GM19468 (cell line): ENCODE data around the gene ZC3H14.

Experiments
- ATAC-seq: cut with Tn5 transposase; IDR thresholded peaks from one replicate; pipeline ENCODE4 v1.9.1; 2021; ENCODE audit warnings: mild to moderate bottlenecking, moderate library complexity, moderate number of reproducible peaks; ENCODE audit not compliant: unreplicated experiment; ENCODE audit errors: extremely low read depth

The ZC3H14 gene

GRCh38 chr14:88551094-88551870, 11.6 kb upstream of the ZC3H14 start:
- ATAC-seq, result no peak

GRCh38 chr14:88551980-88552431, 10.8 kb upstream of the ZC3H14 start:
- no peak for ATAC-seq

DNA sequence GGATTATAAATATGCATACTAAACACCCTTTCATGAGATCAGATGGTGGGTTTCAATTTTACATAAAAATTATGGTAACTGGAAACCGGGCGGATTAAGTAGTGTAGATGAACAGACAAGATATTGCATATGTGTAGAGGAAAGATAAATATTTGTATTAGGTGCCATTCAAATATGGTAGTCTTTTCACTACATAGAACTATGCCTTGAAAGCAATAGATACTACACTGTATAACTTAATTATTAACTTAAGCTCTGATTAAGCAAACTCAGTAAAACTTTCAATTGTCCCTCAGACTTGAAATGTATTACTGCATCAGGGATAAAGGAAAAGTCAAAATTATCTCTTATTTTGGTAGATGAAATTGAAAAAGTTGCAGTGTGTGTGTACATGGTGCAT, 10.0 kb upstream of the ZC3H14 start:
- no peak for ATAC-seq

- no peak for ATAC-seq
Observed at GRCh38 chr14:88553886-88554456, 8.9 kb upstream of the ZC3H14 start.

DNA sequence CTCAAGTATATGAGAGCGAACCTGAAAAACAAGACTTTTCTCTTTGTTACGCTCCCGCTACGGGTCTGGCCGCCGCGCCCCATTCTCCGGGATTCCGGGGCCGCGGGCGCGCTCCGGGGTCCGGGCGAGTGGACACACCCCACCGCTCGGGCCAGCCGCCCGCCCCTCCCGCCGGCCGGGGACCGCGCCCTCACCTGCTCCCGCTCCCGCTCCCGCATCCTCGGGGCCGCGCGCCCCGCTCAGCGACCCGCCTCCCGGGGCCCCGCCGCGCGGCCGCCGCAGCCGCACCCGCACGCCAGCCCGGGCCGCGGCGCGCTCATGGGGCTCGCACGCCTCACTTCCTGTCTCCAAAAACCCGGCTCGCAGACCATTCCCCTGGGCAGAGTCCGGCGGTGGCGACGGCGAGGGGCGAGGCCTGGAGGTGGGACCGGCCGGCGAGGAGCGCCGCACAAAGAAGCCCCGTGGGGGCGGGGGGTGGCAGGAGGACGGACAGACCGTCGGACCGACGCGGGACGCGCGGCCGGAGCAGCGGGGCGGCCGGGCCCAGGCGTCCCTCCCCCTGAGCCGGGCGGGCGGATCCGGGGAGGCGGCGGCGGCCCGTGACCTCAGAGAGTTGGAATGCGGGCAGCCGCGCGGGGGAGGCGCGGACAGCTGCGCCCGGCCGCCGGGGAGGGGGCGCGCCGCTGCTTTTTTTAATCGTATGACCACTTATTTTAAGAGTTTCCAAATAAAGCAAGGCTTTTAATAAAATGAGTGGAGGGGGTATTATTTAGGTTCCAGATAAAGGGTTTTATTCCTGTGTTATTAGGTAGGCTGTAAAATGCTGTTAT, 8.2 kb upstream of the ZC3H14 start, which contains the start of gene PTPN21:
TSS of gene PTPN21 (minus strand) at position 551 of the 830 bp plus-strand sequence. CDS start 4,590 bp downstream, outside the sequence.
- ATAC-seq, result no peak

DNA sequence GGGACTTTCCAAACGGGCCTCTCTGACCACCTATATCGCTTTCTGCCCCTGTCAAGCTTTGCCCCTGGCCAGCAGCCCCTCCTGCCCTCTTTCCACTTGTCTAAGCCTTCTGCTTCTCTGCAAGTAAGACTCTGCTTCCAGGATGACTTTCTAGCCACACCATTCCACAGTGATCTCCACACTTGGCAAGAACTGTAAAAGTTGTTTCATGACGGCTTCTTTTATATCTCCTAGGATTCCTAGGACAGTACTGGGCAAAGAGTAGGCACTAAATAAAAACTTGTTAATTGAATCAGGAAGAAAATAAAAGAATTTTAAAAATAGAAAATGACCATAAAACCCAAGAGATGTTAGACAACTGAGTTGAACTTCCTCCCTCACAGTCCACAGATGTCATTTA, 6.3 kb upstream of the ZC3H14 start:
- ATAC-seq, result no peak

DNA sequence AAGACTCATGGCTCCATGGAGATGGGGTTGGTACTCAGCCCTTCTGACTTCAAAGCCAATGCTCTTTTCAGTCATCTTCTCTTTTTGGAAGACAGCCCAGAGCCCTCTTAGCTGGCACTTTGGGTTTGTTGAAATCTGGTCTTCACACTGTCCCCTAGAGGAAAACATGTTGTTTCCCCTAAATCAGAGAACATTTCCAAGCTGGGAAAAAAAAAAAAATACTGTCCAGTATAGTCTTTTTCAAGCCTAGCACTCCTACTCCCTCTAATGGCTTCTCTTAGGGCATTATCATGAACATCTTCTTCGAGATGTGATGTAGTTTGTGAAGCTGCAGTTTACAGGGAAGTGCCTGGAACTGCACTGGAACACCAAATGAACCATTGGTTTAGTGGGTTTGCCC, 3.0 kb upstream of the ZC3H14 start:
- no peak for ATAC-seq

- no peak for ATAC-seq
Observed at GRCh38 chr14:88562532-88562830, 356 bp upstream of the ZC3H14 start.

DNA sequence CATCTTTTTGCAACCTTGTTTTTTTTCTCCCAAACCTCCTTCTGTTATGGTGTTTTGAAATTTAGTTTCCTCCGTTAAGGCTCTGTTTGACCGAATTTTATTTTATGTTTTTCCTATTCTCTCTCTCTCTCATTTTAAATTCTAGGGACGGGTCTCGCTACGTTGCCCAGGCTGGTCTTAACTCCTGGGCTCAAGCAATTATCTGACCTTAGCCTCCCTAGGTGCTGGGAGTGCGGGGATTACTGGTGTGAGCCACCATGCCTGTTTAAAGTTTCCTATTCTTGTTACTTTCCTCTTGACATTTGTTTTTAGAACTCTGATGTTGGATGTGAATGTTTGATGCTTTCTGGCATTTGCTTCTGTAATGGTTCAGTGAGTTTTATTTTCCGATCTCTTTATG, 1.0 kb downstream of the ZC3H14 start:
- no peak for ATAC-seq

DNA sequence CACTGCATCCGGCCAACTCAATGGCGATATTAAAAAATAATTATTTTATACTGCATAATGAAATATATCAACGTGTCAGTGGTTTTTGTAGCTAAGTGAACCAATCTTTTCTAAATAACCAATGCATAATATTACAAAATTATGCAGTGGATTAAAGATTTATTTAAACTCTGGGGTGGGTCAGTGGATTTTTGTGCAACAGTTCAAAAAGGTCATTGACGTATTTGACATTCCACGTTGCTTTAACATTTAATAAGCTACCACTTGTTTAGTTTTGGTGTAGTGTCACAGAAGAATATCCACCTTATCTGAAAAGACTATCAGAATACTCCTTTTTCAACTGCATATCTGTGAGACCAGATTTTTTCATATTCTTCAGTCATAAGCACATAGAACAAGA, 2.6 kb downstream of the ZC3H14 start:
- no peak for ATAC-seq

- ATAC-seq, result no peak
Observed at GRCh38 chr14:88568196-88568595, 5.4 kb downstream of the ZC3H14 start.

- ATAC-seq, result no peak
Observed at GRCh38 chr14:88572117-88572516, 9.3 kb downstream of the ZC3H14 start.

- ATAC-seq, result no peak
Observed at GRCh38 chr14:88576222-88576621, 13.4 kb downstream of the ZC3H14 start.

DNA sequence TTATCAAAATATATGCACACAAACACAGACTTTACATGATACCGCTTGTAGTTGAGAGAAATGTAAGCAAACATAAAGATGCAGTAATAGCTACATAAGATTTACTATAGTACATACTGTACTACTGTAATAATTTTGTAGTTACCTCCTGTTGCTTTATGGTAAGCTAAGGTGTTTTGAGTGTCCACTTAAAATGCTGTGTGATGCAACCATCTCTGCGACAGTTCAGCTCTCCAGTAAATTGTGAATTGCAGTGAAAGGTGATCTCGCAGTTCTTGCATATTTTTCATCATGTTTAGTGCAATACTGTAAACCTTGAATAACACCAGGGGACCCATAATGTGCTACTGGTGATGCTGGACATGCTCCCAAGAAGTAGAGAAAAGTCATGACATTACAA, 21.6 kb downstream of the ZC3H14 start:
- no peak for ATAC-seq

DNA sequence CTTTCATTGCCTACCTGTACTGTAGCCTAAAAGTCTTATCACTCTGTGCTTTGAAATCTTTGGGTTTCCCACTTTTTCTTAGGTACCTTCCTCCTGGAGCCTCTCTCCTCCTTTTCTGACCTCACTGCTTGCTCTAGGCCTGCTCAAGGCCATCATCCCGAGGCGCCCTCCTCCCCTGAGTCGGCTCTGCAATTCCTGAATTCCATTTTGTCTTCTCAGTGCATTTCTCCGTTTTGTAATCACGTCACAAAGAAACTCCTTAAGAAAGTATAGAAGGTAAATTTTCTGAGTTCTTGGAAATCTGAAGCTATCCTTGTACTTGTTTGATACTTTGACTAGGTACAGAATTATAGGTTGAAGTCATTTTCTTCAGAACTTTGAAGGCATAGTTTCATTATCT, 25.2 kb downstream of the ZC3H14 start:
- no peak for ATAC-seq

DNA sequence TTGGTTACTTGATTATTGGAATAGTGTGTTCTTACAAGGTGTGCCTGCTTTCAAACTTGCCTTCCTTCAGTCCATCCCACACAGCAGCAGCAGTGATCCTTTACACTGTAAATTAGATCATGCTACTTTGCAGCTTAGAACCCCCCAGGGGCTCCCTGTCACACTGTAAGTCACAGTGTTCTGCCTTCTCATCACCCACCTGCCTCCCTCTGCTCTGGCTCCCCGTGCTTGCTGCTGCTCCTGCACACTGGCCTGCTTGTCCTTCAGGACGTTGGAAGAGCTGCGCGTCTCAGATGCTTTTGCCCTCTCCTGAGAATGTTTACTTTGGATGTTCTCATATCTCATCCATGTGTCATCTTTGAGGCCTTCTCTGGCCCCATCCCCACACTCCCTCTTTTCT, 27.3 kb downstream of the ZC3H14 start:
- ATAC-seq, result no peak

DNA sequence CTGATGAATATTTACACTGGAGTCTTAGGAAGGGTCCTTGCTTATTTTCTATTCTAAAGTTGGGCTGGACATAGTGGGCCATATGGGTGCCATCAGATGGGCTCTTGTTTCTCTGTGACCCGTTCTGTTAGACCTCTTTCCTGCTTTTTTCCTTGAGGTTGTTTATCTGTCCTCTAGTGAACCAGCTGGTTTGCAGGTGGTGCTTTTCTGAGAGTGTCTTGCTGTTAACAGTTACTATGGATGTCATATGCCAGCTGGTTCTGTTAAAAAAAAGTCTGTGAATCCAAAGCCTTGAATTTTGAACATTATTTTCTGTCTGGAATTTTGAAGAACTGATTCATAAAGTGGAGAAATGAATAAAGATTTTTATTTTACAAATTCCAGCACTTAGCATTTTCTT, 29.2 kb downstream of the ZC3H14 start:
- ATAC-seq, result no peak

DNA sequence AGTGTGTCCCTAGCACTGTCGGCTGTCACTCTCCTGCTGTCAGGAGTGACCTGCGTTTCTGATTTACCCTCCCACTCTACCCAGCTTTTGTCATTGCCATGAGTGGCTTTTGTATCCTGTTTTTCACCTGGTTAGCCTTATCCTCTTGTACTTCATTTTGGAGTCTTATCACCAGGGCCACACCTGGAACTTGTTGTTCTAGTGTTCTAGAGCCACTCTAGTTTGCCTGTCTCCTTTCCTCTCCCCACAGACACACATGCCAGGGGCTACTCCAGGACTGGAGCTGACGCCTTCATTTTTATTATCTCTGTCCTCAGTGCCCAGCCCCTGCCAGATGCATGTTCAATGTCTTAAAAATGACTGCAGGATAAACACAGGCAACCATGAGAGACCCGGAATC, 34.2 kb downstream of the ZC3H14 start:
- ATAC-seq, result no peak

DNA sequence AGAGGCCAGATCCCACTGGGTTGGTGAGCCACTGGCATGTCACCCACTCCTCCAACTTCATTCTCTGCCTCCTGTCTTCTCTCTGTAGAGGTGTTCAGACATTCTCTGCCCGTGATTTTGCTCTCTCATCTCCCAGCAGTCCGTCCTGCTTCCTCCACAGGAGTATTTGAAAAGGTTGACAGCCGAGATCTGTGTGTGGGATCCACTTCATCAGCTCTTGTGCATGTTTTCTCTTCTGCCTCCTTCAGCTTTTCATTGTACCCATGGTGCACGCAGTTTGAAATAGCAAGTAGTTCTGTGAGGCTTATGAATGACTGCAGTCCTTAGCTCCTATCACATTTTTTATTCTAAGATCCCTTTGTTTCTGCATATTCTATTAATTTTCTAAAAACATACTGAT, 34.8 kb downstream of the ZC3H14 start:
- no peak for ATAC-seq

DNA sequence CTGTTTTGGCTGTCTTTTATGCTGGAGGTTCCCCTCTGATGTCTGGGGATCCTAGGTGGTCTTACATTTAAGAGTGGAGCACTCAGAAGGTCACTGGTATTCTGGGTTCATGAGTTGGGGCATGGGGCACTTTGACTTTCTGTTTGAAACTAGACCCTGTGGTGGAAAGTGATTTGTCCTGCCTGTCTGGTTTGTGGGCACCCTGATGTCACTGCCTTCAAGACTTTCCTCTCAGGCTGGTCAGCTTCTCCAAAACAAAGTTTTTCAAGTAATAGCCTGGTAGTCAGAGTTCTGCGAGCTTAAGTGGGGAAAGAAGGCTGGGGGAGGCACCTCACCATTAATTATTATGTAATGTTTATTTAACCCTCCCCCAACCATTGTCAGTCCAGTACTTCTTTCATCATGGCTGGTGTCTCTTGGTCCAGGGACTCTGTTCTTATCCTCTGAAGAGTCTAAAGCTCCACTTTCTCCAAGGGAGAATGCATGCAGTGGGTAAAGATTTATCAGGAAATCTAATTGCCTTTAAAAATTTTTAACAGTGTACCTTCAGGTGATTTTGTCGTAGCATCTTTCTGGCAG, 35.3 kb downstream of the ZC3H14 start:
- ATAC-seq, result no peak

DNA sequence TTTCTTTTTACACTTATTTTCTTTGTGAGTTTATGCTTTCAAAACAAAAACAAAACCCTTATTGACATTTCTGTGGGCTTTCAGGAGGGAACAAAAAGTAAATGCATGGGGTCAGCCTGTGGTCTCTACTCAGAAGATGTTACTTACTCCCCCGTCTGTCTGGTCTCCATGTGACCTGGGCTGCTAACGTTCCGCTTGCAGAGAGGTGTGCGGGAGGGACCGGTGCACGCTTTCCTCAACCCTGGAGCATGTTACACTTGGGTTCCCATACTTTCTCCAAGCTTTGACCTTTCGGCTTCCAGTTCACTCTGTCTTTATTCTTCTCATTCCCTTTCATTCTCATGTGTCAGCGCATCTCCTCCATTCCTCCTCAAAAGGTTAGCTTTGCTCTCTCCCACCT, 36.5 kb downstream of the ZC3H14 start:
- no peak for ATAC-seq
